ENCODE results near the gene OIT3. TPM values are rescaled to one million over a fixed set of nuclear protein-coding genes. Genes with fewer than 3 reads are reported as not detected.

OIT3 gene
- total RNA-seq, 1 donor from 2014 or later, result 0.18 TPM

DNA sequence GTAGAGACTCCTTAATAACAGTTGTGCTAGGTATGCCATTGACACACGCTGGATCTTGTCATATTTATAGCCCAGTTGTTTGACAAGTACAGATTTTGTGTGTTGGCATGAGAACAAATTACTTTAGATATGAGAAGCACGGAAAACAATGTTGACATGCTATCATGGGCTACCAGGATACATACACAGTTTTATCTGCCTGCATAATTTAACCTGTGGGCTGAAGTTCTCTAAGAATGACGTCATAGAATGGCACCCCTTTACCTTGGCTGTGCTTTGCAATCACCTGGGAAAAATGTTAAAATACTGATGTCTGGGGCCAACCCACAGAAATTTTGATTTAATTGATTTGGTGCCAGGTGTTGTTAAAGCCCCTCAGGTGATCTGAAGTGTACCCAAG, 58.2 kb downstream of the OIT3 start:
- intact Hi-C loops (cut with DNase I), result no loop called here
- no peak for TF ChIP-seq CTCF (IDR thresholded peaks at IDR 0.05)
- ATAC-seq, result no peak
- Histone ChIP-seq H3K4me1 (no peaks in the 10 kb centered on the region), H3K27me3 (ENCODE audit: low read depth) (no peaks in the 10 kb centered on the region), H3K4me3 (no peak overlapping the region), H3K9me3 (no peaks in the 10 kb centered on the region), H3K27ac (no peak overlapping the region), H3K36me3 (no peaks in the 10 kb centered on the region)
- DNase-seq, result no peak

GRCh38 chr10:72952189-72952588, 58.6 kb downstream of the OIT3 start:
- H3K9me3 ChIP-seq, result no peaks in the 10 kb centered on the region
- H3K27me3 ChIP-seq (ENCODE audit: low read depth), result no peaks in the 10 kb centered on the region
- TF ChIP-seq CTCF (IDR thresholded peaks at IDR 0.05), result no peak
- no peak for ATAC-seq
- peak overlapping the region; percentile 0 for H3K4me3 ChIP-seq
- DNase-seq, result no peak
- intact Hi-C loops (cut with DNase I), result no loop called here
- H3K4me1 ChIP-seq, result no peaks in the 10 kb centered on the region
- H3K27ac ChIP-seq, result no peak overlapping the region
- no peaks in the 10 kb centered on the region for H3K36me3 ChIP-seq

- no peaks in the 10 kb centered on the region for H3K9me3 ChIP-seq
- no peaks in the 10 kb centered on the region for H3K4me1 ChIP-seq
- H3K4me3 ChIP-seq, result peak overlapping the region; percentile 0
- TF ChIP-seq CTCF (IDR thresholded peaks at IDR 0.05), result no peak
- no peak for DNase-seq
- H3K27ac ChIP-seq, result no peak overlapping the region
- H3K27me3 ChIP-seq (ENCODE audit: low read depth), result no peaks in the 10 kb centered on the region
- no peaks in the 10 kb centered on the region for H3K36me3 ChIP-seq
- ATAC-seq, result no peak
- intact Hi-C loops (cut with DNase I), result no loop called here
These were observed 59.2 kb downstream of the OIT3 start for GRCh38 chr10:72952642-72953158.

DNA sequence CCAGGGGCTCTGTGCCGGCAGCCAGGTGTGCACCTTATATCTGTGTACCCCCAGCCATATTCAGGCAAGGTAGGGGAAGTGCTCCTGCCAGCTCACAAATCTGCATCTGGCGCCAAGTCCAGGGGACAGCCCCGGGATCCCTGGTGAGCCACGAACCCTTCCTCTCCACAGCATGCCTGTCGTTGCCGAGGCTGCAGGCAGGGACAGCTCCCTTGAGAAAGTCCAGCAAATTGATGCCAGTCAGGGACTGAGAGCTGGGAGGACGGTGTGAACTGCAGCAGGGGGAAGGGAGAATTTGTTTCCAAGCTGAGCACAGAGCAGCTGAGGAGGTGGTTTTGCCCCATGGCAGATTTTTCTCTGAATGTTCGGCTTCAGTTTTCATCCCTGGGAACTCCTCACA, 60.1 kb downstream of the OIT3 start:
- intact Hi-C loops (cut with DNase I), result no loop called here
- Histone ChIP-seq H3K4me1 (no peaks in the 10 kb centered on the region), H3K27ac (no peak overlapping the region), H3K36me3 (no peaks in the 10 kb centered on the region), H3K27me3 (ENCODE audit: low read depth) (no peaks in the 10 kb centered on the region), H3K4me3 (no peak overlapping the region), H3K9me3 (no peaks in the 10 kb centered on the region)
- DNase-seq, result no peak
- TF ChIP-seq CTCF (IDR thresholded peaks at IDR 0.05), result no peak
- peak; percentile 39 to 47 for ATAC-seq

GRCh38 chr10:72954230-72954595, 60.7 kb downstream of the OIT3 start:
- Histone ChIP-seq H3K36me3 (no peaks in the 10 kb centered on the region), H3K27me3 (ENCODE audit: low read depth) (no peaks in the 10 kb centered on the region), H3K4me3 (peak overlapping the region; percentile 31), H3K27ac (peak overlapping the region; percentile 46), H3K9me3 (no peaks in the 10 kb centered on the region), H3K4me1 (no peaks in the 10 kb centered on the region)
- intact Hi-C loops (cut with DNase I), result no loop called here
- ATAC-seq, result no peak
- TF ChIP-seq CTCF (IDR thresholded peaks at IDR 0.05), result no peak
- no peak for DNase-seq

All from lower lobe of right lung (tissue), 2 donors.